ENCODE measurements around the gene TGFBR2.

DNA sequence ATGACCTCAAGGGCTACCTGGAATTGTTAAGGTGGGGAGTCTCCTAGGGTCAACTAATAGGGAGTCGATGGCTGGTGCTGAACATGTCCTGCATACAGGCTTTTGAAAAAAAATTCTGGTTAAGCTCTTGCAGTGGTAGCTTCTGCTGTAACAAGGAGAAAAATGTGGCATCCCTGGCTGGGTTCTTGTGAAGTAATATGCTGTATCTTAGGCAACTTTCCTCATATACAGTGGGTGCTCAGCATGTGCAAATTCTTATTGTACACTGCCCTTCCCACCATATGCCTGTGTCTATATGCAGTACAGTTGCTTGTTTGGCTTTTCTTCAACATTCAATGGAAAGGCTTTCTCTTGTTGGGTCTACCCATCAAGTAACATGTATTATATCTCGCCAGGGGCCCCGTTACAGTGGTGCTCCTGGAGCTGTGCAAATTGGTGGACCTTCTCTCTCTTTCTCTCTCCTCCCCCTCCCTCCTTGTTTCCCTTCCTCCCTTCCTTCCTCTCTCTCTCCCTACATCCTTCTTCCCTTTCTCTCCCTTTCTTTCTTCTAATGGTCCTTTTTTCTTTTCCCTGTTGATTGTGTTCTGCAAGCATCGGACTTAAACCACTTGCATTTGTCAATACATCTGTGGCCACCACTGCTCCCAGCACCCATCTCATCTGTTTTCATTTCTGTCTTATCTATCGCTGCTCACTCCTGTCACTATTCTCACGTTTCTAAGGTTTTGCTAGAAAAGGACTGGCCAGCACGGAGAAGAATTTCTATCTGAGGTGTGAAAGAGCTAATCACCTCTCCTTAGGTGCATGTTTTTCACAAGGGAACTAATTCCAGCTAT lies 35.2 kb downstream of the TGFBR2 start:
- TF ChIP-seq GATA2 (IDR thresholded peaks at IDR 0.05; ENCODE audit: low read depth, low read length) (no peak), GATA3 (IDR thresholded peaks at IDR 0.05; ENCODE audit: low read depth, low read length) (no peak)
